ELR (cell line): Measurements from ENCODE around the gene NEU2.

Experiments
- DNase-seq: peaks from one replicate; pipeline ENCODE4 v3.0.0-alpha.2; 2015; ENCODE audit warnings: low read depth

Gene NEU2

DNA sequence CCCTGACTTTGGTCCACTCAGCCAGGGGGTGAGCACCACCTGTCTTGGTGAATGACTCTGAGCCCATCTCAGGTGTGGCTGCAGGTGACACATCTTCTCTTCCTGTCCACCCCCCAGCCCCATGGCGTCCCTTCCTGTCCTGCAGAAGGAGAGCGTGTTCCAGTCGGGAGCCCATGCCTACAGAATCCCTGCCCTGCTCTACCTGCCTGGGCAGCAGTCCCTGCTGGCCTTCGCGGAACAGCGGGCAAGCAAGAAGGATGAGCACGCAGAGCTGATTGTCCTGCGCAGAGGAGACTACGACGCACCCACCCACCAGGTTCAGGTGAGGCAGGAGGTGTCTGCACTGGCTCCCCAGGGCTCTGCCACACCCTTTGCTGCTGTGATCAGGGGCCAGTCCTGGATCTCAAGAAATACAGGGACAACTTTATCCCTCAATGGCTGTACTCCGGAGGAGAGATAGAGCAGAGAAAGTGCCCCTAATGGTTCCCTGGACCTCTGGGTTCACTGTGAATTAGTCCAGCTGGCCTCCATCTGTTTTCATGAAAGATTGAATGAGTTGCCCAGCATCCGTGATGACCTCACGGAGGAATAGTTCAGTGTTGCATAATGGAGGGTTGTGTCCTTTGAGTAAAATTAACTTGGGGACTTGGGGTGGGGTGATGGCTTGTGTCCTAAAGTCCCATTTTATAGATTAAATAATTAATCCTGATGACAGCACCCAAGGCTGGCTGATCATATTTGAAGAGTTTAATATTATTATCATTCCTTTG, at the start of gene NEU2:
Gene NEU2 (plus strand): TSS at position 122 of the 770 bp plus-strand sequence. CDS start 0 bp downstream, at position 122.
- peak; percentile 65 for DNase-seq

- no peak for DNase-seq
Observed at GRCh38 chr2:232982926-232983668, 49.4 kb upstream of the NEU2 start.

- DNase-seq: no peak
Observed at GRCh38 chr2:232983669-232984140, 48.8 kb upstream of the NEU2 start.

DNA sequence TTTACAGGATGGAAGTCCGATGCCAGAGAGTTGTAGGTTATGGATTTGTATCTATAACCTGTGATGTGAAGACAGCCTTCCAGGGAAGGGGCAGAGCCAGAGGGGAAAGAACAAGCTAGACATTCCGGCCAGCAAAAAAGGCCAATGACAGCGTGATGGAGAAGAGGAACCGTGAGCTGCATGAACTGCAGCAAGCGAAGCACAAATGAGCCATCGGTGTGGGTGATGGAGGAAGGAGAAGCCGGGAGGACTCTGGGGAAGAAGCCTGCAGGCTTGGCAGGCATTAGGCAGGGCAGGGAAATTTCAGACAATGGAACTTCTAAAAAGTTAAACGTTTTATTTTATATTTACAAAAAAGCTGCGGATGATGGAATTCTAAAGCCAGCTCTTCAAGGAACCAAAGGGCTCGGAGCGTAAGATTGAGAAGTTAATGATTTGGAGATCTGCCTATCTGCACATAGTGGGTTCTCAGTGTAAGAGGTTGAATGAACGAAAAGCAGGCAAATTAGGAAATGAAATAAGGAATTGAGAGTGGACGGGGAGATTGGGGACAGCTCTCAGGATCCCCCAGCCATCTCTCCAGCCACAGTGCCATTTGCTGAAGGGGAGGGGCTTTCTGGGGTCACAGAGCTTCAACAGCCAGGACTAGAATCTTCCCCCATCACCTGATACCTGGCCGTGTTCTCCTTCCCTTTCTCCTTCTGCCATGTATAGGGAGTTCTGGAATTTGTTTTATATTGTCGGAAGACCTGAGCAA, 47.8 kb upstream of the NEU2 start:
- DNase-seq: no peak

- no peak for DNase-seq
Observed at GRCh38 chr2:232986155-232986554, 46.3 kb upstream of the NEU2 start.

DNA sequence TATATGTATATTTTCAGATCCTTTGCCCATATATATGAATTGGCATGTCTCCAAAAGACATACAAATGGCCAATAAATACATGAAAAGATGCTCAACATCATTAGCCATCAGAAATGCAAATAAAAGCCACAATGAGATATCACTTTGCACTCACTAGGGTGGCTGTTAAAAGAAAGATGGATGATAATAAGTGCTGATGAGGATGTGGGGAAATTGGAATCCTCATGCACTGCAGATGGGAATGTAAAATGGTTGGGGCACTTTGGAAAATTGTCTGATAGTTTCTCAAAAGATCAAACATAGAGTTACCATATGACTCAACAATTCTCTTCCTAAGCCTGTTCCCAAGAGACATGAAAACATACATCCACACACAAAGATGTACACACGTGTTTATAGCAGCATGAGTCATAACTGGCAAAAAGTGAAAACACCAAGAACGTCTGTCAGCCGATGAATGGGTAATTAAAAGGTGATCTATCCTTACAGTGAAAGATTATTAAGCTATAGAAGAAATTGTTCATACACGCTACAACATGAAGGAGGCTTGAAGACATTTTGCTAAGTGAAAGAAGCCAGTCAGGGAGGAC, 39.1 kb upstream of the NEU2 start:
- DNase-seq: peak; percentile 17

GRCh38 chr2:232994446-232994845, 38.0 kb upstream of the NEU2 start:
- no peak for DNase-seq

GRCh38 chr2:232997749-232998665, 34.5 kb upstream of the NEU2 start:
- no peak for DNase-seq

GRCh38 chr2:232998666-232998985, 33.8 kb upstream of the NEU2 start:
- no peak for DNase-seq

DNA sequence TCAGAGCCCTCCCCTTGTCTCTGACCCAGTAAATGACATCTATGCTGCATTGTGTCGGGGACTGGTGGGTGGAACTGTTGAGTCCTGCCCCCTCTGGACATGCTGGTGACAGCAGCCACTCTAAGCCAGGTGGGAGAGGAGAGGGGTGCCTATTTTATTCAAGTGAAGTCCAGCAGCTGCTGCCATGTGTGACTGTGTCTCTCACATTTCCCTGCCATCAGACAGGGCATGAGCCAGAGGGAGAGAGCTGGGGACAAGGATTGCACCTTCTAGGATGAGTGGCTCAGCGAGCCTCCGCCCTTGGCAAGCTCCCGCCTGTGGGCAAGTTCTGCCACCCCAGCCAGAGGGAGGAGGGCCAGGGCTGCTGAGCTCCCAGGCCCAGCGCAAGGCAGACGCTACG, 33.1 kb upstream of the NEU2 start:
- no peak for DNase-seq

DNA sequence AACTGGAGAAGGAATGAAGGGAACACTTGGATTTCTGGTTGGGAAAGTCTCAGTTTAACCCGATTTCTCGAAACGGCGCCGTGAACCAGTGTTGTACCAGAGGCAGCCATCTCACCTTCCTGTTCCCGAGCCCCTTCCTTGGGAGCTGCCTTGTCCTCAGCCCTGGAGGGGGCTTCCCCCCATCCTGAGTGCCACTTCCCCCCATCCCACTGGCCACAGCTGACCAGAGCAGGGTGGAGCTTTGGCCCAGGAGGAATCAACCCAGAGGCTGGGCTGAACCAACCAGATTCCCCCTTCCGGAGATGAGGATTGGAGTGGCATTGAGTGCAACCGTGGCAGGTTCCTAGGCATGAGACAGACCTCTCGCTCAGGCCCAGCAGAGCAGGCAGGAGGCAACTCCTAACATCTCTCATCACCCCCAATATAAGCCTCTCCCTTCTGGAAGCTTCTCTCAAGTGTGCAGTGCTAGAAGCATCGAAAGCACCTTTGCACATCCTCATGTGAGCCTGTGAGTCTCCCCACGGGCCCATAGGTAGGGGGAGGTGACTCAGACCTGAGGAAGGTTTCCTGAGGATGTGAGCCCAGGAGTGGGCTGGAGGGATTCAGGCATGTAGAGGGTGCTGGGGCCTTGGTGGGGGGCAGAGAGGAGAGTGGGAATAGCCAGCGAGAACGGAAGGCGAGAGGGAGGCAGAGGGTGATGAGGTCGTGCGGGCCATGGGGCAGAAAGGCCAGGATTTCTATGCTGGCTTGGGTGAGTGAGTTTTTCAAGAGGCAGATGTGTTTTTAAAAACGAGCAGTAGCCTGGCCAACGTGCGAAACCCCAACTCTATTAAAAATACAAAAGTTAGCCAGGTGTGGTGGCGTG, 31.4 kb upstream of the NEU2 start:
- DNase-seq: no peak

DNA sequence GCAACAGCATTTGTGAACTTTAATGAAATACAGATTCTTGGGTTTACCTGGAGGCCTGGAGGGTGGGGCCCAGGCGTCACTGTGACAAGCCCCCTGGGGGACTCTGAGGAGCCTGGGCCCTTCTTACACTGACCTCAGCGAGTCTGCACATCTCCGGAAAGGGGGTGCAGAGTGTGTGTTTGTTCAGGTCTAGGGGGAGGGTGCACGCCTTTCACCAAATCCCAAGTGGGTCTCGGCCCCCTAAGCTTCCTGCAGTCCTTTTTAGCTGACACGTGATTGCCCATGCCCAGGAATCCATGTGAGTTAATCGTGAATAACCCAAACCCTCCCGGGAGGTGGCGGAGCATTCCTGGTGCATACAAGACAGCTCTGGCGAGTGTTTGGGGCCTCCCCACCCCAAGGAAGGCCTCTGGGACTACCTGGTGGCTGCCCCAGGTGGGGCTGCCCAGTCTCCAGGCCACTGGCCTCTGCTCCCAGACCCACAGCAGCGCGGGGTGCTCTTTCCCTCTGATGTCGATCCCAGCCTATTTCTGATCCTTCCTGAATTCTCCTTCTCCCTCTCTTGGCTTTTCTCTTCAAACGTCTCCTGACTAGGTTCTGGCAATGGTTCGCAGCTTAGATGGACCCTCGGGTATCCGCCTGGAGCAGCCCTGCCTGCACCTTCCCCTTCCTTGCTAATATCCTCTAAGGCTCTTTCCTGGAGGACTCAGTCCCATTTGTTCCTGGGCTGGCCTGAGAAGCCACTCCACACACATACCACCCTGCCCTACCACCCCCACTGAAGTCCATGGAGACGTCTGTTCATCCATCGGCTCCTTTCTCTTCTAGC, 29.4 kb upstream of the NEU2 start:
- DNase-seq: no peak

GRCh38 chr2:233003658-233004555, 28.6 kb upstream of the NEU2 start:
- no peak for DNase-seq

DNA sequence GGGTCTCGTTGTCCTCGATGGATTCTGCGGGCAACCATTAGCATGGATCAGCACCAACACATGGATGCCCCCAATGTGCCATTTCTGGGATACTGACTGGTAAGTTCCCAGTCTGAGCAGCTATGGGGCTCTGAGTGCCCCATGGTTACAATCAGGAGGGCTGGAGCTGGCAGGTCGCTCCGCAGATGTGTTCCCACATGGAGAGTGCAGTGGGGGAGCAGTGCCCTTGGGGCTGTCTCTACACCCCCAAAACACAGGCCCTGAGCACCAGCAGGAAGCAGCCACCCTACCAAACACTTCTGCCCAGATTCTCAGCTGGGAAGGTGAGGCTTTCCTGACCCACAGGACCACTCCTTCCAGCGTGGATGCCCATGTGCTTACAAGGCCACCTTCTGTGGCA, 27.4 kb upstream of the NEU2 start:
- DNase-seq: no peak

DNA sequence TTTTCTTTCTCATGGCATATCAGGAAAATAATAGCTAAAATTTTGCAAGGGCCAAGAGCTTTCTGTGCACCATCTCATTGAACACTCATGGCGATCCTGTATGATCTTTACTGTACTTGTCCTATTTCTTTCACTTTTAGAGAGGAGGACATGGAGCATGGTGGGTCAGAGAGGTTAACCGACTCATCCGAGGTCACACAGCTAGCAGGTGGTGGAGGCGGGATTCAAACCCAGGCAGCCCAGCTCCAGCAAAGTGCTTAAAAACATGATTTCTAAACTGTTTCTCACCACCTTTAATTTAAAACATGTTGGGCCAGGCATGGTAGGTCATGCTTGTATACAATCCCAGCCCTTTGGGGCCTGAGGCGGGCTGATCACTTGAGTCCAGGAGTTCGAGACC, 25.8 kb upstream of the NEU2 start:
- DNase-seq: no peak

GRCh38 chr2:233007270-233007669, 25.2 kb upstream of the NEU2 start:
- DNase-seq: no peak

GRCh38 chr2:233007739-233008138, 24.7 kb upstream of the NEU2 start:
- DNase-seq: no peak

DNA sequence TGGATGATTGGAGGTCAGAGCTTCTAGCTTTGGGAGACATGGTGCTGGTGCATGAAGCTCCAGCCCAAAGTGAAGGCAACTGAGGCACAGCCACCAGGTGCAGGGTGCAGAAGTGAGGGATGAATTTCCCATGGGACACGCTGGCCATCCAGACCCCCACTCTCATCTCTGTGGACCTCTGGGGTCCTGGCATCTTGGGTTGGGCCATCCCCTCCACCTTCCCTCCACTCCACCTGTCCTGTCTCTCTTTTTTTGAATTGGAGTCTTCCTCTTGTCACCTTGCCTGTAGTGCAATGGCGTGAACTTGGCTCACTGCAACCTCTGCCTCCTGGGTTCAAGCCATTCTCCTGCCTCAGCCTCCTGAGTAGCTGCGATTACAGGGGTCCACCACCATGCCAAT, 22.8 kb upstream of the NEU2 start:
- no peak for DNase-seq
